GM18505 (cell line): ENCODE data around the gene SQSTM1.
"Not testable (repeated sequence)": the region's sequence is repeated elsewhere in the genome, so short reads cannot be mapped to it uniquely, and the experiment has no call there.

Source experiments
- ATAC-seq: cut with Tn5 transposase; IDR thresholded peaks from one replicate; pipeline ENCODE4 v1.9.1; 2021; ENCODE audit not compliant: unreplicated experiment
- POLR2A ChIP-seq: IDR thresholded peaks from 4 replicates; pipeline ENCODE4 v1.6.1; 2011; ENCODE audit warnings: borderline replicate concordance; ENCODE audit not compliant: insufficient read depth, insufficient read length; ENCODE audit errors: extremely low read depth

Gene SQSTM1

GRCh38 chr5:179822444-179822990, 1.8 kb downstream of the SQSTM1 start:
- no peak for TF ChIP-seq POLR2A
- no peak for ATAC-seq

GRCh38 chr5:179823937-179824744, 3.4 kb downstream of the SQSTM1 start:
- no peak for TF ChIP-seq POLR2A

GRCh38 chr5:179824745-179825112, 4.0 kb downstream of the SQSTM1 start:
- ATAC-seq = no peak
- TF ChIP-seq POLR2A = no peak

More at GRCh38 chr5:179823937-179824744, 3.4 kb downstream of the SQSTM1 start:
- ATAC-seq = no peak

- no peak for TF ChIP-seq POLR2A
- ATAC-seq = no peak
Measured at GRCh38 chr5:179825655-179826182, 5.0 kb downstream of the SQSTM1 start.

- no peak for TF ChIP-seq POLR2A
- ATAC-seq = no peak
Measured at GRCh38 chr5:179827680-179828079, 7.0 kb downstream of the SQSTM1 start.

GRCh38 chr5:179828756-179829421, 8.2 kb downstream of the SQSTM1 start:
- no peak for TF ChIP-seq POLR2A

GRCh38 chr5:179829732-179830435, 9.2 kb downstream of the SQSTM1 start:
- no peak for ATAC-seq
- no peak for TF ChIP-seq POLR2A

More at GRCh38 chr5:179828756-179829421, 8.2 kb downstream of the SQSTM1 start:
- no peak for ATAC-seq

- no peak for TF ChIP-seq POLR2A
- ATAC-seq = no peak
Measured at GRCh38 chr5:179830818-179831468, 10.2 kb downstream of the SQSTM1 start.

- TF ChIP-seq POLR2A = no peak
- no peak for ATAC-seq
Measured at GRCh38 chr5:179832039-179832745, 11.5 kb downstream of the SQSTM1 start.

GRCh38 chr5:179833056-179833708, 12.5 kb downstream of the SQSTM1 start:
- no peak for TF ChIP-seq POLR2A
- ATAC-seq = no peak

GRCh38 chr5:179833709-179834070, 13.0 kb downstream of the SQSTM1 start:
- no peak for TF ChIP-seq POLR2A
- no peak for ATAC-seq

- TF ChIP-seq POLR2A = no peak
Measured at GRCh38 chr5:179834120-179834519, 13.4 kb downstream of the SQSTM1 start.

GRCh38 chr5:179834871-179835270, 14.2 kb downstream of the SQSTM1 start:
- ATAC-seq = not testable (repeated sequence)

More at GRCh38 chr5:179834120-179834519, 13.4 kb downstream of the SQSTM1 start:
- no peak for ATAC-seq
